Measurements from ENCODE around the gene UBXN11. TPM values are rescaled to one million over a fixed set of nuclear protein-coding genes. Genes with fewer than 3 reads are reported as not detected.

UBXN11 gene
- 10 to 100 TPM; 36.2 to 48.0 (median 38.8) TPM for polyA plus RNA-seq (ENCODE audit: insufficient read length in 4 of 4)

GRCh38 chr1:26306290-26307229 lies at the start of gene UBXN11:
Gene UBXN11 (minus strand): TSS chr1:26306636. CDS start chr1:26302883, 3,753 bp downstream.
- peak; percentile 74 to 89 (median 84) for DNase-seq (ENCODE audit: low read depth in 4 of 4, low spot score in 3 of 4)

GRCh38 chr1:26356106-26356505 lies 49.7 kb upstream of the UBXN11 start:
- no peak for DNase-seq (ENCODE audit: low read depth in 4 of 4, low spot score in 3 of 4)

- DNase-seq (ENCODE audit: low read depth in 4 of 4, low spot score in 3 of 4) = no peak
These were observed 48.5 kb upstream of the UBXN11 start for GRCh38 chr1:26354972-26355371.

GRCh38 chr1:26353976-26354820 lies 47.8 kb upstream of the UBXN11 start, which contains the start of gene CRYBG2:
Gene CRYBG2 (minus strand): TSS chr1:26354130. CDS start chr1:26346657, 7,473 bp downstream.
- DNase-seq (ENCODE audit: low read depth in 4 of 4, low spot score in 3 of 4) = peak in 1 of 4 donors; percentile 42

GRCh38 chr1:26353210-26353859 lies 46.9 kb upstream of the UBXN11 start:
- DNase-seq (ENCODE audit: low read depth in 4 of 4, low spot score in 3 of 4) = no peak

- DNase-seq (ENCODE audit: low read depth in 4 of 4, low spot score in 3 of 4) = no peak
These were observed 45.9 kb upstream of the UBXN11 start for GRCh38 chr1:26352338-26352679.

- no peak for DNase-seq (ENCODE audit: low read depth in 4 of 4, low spot score in 3 of 4)
These were observed 45.3 kb upstream of the UBXN11 start for GRCh38 chr1:26351590-26352337.

GRCh38 chr1:26350701-26351589 lies 44.5 kb upstream of the UBXN11 start:
- DNase-seq (ENCODE audit: low read depth in 4 of 4, low spot score in 3 of 4) = no peak

- no peak for DNase-seq (ENCODE audit: low read depth in 4 of 4, low spot score in 3 of 4)
These were observed 43.9 kb upstream of the UBXN11 start for GRCh38 chr1:26350343-26350700.

- no peak for DNase-seq (ENCODE audit: low read depth in 4 of 4, low spot score in 3 of 4)
These were observed 43.4 kb upstream of the UBXN11 start for GRCh38 chr1:26349877-26350244.

GRCh38 chr1:26349188-26349876 lies 42.9 kb upstream of the UBXN11 start:
- DNase-seq (ENCODE audit: low read depth in 4 of 4, low spot score in 3 of 4) = no peak

- DNase-seq (ENCODE audit: low read depth in 4 of 4, low spot score in 3 of 4) = no peak
These were observed 40.0 kb upstream of the UBXN11 start for GRCh38 chr1:26346274-26347033.

GRCh38 chr1:26345718-26346117 lies 39.3 kb upstream of the UBXN11 start:
- no peak for DNase-seq (ENCODE audit: low read depth in 4 of 4, low spot score in 3 of 4)

GRCh38 chr1:26344147-26344920 lies 37.9 kb upstream of the UBXN11 start:
- no peak for DNase-seq (ENCODE audit: low read depth in 4 of 4, low spot score in 3 of 4)

GRCh38 chr1:26340047-26340481 lies 33.6 kb upstream of the UBXN11 start:
- no peak for DNase-seq (ENCODE audit: low read depth in 4 of 4, low spot score in 3 of 4)

GRCh38 chr1:26338670-26339069 lies 32.2 kb upstream of the UBXN11 start:
- no peak for DNase-seq (ENCODE audit: low read depth in 4 of 4, low spot score in 3 of 4)

- DNase-seq (ENCODE audit: low read depth in 4 of 4, low spot score in 3 of 4) = no peak
These were observed 31.2 kb upstream of the UBXN11 start for GRCh38 chr1:26337625-26338024.

Measured in right renal pelvis (tissue), 4 donors.